Activated CD8-positive, alpha-beta memory T cell treated with anti-CD3 and anti-CD28 coated beads, Interleukin-2, amount 50 U/mL, for 1 hour (primary cell): ENCODE measurements around the gene UNC5C.

Experiments
- DNase-seq: peaks from one replicate; pipeline ENCODE4 v3.0.0-alpha.2; 2020; ENCODE audit errors: extremely low read depth

The UNC5C gene

GRCh38 chr4:95522682-95523530 is 25.9 kb downstream of the UNC5C start:
- no peak for DNase-seq

GRCh38 chr4:95517576-95518345 is 31.0 kb downstream of the UNC5C start:
- no peak for DNase-seq

- no peak for DNase-seq
These were observed 32.2 kb downstream of the UNC5C start for GRCh38 chr4:95516528-95517017.

- DNase-seq: no peak
These were observed 33.2 kb downstream of the UNC5C start for GRCh38 chr4:95515589-95515988.

- DNase-seq: no peak
These were observed 35.8 kb downstream of the UNC5C start for GRCh38 chr4:95513022-95513421.

- DNase-seq: no peak
These were observed 37.3 kb downstream of the UNC5C start for GRCh38 chr4:95511477-95511876.

- DNase-seq: no peak
These were observed 37.9 kb downstream of the UNC5C start for GRCh38 chr4:95510877-95511276.

- no peak for DNase-seq
These were observed 38.6 kb downstream of the UNC5C start for GRCh38 chr4:95510145-95510544.

- DNase-seq: no peak
These were observed 40.4 kb downstream of the UNC5C start for GRCh38 chr4:95508421-95508820.

- DNase-seq: no peak
These were observed 41.2 kb downstream of the UNC5C start for GRCh38 chr4:95507561-95507960.

GRCh38 chr4:95507147-95507546 is 41.6 kb downstream of the UNC5C start:
- no peak for DNase-seq

- no peak for DNase-seq
These were observed 42.5 kb downstream of the UNC5C start for GRCh38 chr4:95506264-95506663.

GRCh38 chr4:95505799-95506198 is 43.0 kb downstream of the UNC5C start:
- DNase-seq: no peak

- no peak for DNase-seq
These were observed 43.6 kb downstream of the UNC5C start for GRCh38 chr4:95505151-95505550.

- no peak for DNase-seq
These were observed 44.3 kb downstream of the UNC5C start for GRCh38 chr4:95504501-95504900.

- DNase-seq: no peak
These were observed 48.4 kb downstream of the UNC5C start for GRCh38 chr4:95500361-95500760.

- no peak for DNase-seq
These were observed 49.5 kb downstream of the UNC5C start for GRCh38 chr4:95499291-95499696.

- DNase-seq: no peak
These were observed 54.6 kb downstream of the UNC5C start for GRCh38 chr4:95494186-95494585.

- no peak for DNase-seq
These were observed 70.1 kb downstream of the UNC5C start for GRCh38 chr4:95478679-95479078.

- DNase-seq: no peak
These were observed 72.7 kb downstream of the UNC5C start for GRCh38 chr4:95476121-95476520.

- DNase-seq: no peak
These were observed 76.2 kb downstream of the UNC5C start for GRCh38 chr4:95472534-95472933.

- no peak for DNase-seq
These were observed 78.2 kb downstream of the UNC5C start for GRCh38 chr4:95470622-95471021.

GRCh38 chr4:95469617-95470016 is 79.2 kb downstream of the UNC5C start:
- DNase-seq: no peak
